Dermis blood vessel endothelial cell (primary cell): Measurements from ENCODE around the gene RBP5. TPM values are rescaled to one million over a fixed set of nuclear protein-coding genes. Genes with fewer than 3 reads are reported as not detected.

ENCODE experiments used
- DNase-seq: peaks from one replicate; pipeline ENCODE4 v3.0.0; 2010
- total RNA-seq: library from RNA; depleted of rRNA; stranded (reverse); fragments of >200 nt; gene quantifications from 2 replicates; pipeline ENCODE4 v1.2.3, GENCODE V29; 2014

Gene RBP5, protein sequence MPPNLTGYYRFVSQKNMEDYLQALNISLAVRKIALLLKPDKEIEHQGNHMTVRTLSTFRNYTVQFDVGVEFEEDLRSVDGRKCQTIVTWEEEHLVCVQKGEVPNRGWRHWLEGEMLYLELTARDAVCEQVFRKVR
- 0.19 TPM in 1 of 2 replicates, not detected in the other for total RNA-seq

DNA sequence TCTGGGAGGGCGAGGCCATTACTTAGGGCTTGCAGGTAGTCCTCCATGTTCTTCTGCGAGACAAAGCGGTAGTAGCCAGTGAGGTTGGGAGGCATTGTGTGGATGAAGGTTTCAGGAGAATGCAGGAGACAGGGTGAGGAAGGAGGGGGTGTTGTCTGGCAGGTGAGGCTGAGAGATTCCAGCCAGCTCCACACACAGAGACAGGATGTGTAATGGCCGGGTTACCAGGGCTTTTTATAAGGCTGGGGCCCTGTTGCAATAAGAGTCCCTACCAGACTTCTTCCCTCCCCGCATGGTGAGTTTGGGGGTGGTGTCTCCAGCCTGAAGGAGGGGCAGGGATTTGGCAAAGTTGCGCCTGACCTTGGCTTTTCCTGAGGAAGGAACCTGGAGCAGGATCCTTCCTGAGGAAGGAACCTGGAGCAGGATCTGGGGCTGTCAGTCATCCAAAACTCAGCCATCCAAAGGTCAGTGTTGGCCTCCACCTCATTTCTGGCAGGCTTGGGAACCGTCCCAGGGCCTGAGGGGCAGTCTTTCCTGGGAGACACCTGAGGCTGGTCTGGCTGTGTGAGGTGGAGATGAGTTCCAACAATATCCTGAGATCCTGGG lies at the start of gene RBP5:
Gene RBP5, minus strand, starts transcription at position 209 of the 606 bp plus-strand sequence. Its CDS starts 114 bp downstream, at position 95.
- DNase-seq = no peak

GRCh38 chr12:7178481-7178880 lies 49.8 kb upstream of the RBP5 start:
- DNase-seq = no peak

DNA sequence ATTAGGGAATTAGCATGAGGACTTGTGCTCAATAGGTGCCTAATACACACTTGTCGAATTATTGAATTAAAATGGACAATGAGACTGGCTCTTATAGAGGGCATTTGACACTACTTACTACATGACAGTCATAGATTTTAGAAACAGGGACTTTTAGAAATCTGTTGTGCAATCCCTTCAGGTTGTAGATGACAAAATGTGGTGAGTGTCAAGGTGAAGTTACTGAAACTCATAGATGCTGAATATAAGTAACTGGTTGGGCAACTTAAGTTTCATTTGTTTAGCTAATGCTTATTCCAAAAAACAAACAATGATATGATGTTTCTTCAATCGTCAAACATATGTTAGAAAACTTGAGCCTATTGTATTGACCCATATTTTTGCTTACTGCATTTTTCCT lies 47.9 kb upstream of the RBP5 start:
- DNase-seq = no peak

- no peak for DNase-seq
Measured at GRCh38 chr12:7175493-7175892, 46.8 kb upstream of the RBP5 start.

- no peak for DNase-seq
Measured at GRCh38 chr12:7171854-7172253, 43.2 kb upstream of the RBP5 start.

DNA sequence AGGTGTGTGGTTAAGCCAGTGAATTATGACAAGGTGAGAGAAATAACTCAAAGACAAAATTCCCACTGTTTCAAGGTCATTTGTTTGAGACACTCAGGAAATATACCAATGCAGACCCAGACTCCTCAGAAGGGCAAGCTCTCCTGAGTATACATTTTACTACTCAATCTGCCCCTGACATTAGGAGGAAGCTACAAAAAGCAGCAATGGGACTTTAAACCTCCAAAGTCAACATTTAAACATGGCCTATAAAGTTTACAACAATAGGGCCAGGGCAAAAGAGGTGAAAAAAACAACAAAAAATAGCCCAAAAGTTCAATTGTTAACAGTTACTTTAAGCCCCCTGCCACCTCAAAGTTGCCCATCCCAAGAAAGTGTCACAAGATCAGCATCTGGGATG lies 41.3 kb upstream of the RBP5 start:
- no peak for DNase-seq

DNA sequence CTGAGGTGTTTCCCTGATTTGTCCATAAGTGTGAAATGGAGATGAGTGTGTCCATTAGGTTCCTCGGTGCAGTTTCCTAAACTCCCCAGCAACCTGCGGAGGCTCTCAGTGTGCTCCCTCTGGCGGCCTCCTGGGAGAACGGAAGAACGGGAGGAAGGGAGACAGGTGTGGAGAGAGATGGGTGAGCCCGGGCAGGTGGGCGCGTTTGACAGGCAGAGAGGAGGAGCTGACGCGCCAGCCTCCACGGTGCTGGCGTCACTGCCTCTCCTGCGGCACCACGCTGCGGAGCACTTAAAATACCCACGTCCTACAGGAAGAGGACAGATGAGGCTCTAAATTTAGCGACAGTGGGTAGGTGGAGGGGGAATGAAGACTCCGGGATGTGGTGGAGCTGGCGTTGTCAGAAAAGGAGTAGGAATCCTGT lies 34.0 kb upstream of the RBP5 start:
- peak; percentile 34 for DNase-seq

- no peak for DNase-seq
Measured at GRCh38 chr12:7161811-7162210, 33.1 kb upstream of the RBP5 start.

DNA sequence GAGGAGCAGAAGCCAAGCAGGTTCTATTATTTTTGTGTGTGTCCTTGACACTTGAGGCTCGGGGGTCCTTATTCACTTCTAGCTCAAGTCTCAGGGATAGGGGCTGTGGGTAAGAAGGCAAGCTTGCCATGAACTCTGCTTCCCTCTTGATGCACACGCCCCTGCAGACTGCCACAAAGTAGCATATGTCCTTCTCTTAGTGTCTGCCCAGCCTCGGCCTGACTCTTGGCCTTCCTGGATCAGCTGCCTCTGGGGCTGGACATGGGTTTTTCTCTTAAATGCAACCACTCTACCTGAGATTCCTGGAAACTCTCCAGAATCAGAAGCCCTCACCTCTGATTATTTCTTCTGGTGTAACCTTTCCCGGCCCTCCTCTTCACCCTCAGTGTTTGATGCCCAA lies 32.6 kb upstream of the RBP5 start:
- no peak for DNase-seq

GRCh38 chr12:7160183-7160582 lies 31.5 kb upstream of the RBP5 start:
- DNase-seq = no peak

DNA sequence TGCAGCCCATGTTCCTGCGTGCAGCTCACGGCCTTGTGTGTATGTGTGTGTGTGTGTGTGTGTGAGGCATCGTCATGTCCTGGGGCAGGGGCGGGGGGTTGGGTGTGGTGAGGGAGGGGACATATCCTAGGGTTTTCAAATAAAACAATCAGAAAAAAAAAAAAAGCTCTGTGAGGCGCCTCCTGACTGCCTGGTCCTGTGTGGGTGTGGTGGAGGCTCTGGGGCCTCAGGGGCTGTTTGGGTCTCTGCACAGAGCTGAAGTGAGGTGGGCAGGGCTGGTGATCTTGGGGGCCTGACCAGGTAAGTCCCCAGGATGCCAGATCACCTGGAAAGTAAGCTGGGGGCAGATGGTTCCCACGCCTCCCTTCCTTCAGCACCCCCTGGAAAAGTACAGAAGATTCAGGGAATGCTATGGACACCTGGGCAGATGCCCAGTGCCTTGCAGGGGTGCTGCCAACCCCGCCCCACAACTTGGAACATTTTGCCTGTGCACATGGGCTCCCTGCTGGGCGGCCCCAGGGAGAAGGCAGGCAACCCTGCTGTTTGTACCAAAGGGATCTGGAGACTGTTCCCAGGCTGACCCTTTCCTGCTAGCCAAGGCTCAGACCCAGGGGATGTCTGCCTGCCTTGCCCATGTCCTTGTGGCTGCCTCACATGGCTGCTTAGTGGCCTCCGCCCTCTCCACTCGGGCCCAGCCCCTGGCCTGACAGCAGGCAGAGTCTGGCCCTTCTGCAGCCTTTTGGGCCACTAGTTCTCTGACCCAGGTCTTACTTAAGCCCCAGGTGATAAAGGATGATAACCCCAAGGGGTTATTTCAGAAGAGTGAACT lies 30.3 kb upstream of the RBP5 start:
- no peak for DNase-seq

DNA sequence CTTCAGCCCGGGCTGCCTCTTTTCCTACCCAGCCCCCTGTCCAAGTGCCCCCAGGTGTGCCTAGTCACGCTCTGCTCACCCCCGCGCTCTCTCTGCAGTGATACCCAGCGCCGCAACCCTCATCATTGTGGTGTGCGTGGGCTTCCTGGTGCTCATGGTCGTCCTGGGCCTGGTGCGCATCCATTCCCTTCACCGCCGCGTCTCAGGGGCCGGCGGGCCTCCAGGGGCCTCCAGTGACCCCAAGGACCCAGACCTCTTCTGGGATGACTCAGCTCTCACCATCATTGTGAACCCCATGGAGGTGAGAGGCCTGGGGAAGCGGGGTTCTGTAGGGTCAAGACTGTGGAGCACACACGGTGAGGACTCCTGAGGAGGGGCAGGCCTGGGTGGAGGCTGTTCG lies 28.7 kb upstream of the RBP5 start:
- DNase-seq = no peak

DNA sequence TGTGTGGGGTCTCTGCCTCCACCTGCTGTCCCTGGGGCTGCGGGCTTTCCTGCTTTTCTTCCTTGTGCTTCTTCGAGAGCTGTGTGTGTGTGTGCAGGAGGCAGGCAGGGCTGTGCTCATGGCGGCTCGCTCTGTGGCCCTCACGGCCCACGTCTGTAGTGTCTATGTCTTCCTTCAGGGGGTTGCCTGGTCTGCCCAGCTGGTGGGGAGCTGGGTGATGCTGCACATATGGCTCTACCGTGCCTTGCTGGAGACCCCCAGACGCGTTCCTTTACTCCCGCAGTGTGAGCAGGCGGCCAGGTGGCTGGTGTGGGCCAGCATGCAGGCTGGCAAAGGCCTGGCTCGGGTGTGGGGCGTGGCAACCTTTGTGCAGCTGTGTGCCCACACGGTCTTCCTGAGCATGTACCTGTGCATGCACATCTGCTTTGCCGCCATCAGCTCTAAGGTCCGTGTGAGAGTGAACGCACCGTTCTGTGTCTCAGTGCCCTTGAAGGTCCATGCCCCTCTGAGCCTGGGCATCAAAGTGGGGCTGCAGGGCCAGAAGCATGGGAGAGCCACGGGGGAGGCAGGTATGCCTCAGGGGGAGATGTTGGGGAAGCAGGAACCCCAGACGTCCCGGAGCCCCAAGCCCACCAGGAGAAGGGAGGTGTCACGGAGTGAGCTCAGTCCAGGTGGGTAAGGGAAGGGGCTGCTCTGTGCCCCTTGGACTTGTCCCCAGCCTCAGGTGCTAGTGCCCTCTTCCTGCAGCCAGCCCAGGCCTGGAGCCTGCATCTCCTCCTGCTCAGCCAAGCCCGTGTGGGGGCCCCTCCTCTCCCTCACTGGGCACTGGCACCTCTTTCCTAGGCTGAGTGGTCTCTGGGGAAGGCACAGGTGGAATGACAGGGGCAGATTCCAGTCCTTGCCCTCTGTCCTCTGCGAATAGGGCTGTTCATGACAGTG lies 27.8 kb upstream of the RBP5 start:
- no peak for DNase-seq

DNA sequence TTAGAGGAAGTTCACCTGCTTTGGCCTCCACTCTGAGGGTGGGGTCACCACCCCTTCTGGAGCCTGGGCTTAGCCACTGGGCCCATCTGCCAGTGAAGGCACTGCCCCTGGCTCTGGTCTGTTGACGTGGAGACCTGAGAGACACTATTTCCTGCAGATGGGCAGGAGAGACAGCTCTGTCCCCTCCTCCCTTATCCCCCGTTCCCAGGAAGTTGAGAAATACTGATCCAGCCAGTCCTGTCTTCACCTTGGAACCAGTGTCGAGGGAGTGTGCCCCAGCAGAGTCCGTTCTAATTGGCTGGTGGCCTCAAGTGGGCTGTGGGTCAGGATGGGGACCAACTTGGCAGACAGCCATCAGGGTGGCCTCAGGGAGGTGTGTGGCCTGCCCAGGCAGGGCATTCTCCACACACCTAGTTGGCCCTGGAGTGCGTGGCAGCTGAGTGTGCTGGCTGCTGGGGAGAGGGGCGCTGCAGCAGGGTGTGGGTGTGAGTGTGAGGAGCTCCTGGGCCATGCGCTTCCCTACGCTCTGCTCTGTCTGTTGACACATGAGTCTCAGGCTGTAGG lies 26.9 kb upstream of the RBP5 start:
- DNase-seq = no peak

DNA sequence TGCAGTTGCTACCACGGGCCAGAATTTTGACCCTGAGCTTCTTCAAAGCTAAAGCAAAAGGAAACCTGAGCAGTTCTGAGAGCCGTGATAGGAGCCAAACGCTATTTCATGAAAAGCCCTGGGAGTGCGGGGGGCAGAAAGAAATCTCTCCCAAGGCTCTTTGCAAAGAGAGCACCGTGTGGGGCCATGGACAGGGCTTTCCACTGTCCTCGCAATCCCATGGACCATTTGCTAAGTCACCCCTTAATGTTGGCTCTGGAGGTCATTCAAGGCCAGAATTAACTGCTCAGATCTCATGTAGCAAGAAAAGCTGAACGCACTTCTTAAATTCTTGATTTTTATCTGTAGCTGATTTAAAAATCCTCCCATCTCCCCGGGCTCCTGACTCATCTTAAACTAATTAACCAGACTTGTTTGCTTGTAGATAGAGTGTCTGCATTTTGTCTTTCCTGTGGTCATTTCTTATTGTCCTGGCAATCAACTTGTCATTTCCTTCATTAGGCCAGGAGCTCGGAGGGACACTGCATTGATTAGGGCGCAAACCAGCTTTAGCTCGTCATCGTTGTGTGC lies 26.3 kb upstream of the RBP5 start:
- peak; percentile 14 for DNase-seq

- DNase-seq = no peak
Measured at GRCh38 chr12:7154042-7154441, 25.4 kb upstream of the RBP5 start.

- no peak for DNase-seq
Measured at GRCh38 chr12:7152818-7153217, 24.1 kb upstream of the RBP5 start.

- DNase-seq = no peak
Measured at GRCh38 chr12:7151532-7151931, 22.8 kb upstream of the RBP5 start.

- no peak for DNase-seq
Measured at GRCh38 chr12:7150841-7151240, 22.2 kb upstream of the RBP5 start.

DNA sequence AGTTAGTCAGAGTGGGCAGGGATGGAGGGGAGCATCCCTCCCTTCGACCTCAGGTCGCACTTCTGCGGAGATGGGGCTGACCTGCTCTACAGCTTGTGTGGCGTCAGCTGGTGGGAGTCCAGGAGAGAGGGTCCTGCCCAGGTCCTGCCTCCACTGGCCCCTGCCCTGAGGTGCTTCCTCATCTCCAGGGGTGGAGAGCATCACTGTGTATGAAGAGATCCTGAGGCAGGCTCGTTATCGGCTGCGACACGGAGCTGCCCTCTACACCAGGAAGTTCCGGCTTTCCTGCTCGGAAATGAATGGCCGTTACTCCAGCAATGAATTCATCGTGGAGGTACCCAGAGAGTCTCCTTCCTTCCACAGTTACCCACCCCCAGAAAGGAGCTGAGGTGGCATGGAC lies 21.7 kb upstream of the RBP5 start:
- peak; percentile 68 for DNase-seq

DNA sequence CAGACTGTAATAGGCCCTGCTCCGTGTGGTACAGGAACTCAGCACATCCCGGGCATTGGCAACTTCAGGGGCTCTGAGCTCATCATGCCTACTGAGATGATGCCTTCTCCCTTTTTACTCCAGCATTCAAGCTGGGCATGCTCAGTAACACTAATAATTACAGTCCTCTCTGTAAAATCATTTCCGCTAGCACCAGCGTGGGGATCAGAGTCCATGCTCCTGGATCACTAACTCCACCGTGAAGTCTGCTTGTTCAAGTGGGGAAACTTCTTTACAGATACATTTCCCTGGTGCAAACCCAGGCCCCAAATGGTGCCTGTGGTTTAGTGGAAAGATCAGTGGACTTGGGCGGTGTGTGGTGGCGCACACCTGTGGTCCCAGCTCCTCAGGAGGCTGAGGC lies 18.2 kb upstream of the RBP5 start:
- no peak for DNase-seq

- DNase-seq = no peak
Measured at GRCh38 chr12:7146228-7146627, 17.5 kb upstream of the RBP5 start.
